Gastrocnemius medialis (tissue), 4 donors: ENCODE results near the gene SEC16A. TPM values are rescaled to one million over a fixed set of nuclear protein-coding genes. Genes with fewer than 3 reads are reported as not detected.

Source experiments
- ATAC-seq, 2 donors: fragments of 150-250 bp; one replicate each; pipeline ENCODE4 v1.9.1; 2016
- DNase-seq, 2 donors: peaks; one replicate each; pipeline ENCODE4 v3.0.0-alpha.2; 2019
- H3K27ac ChIP-seq, 4 donors: fragments of 200-600 bp; sonication (generic); 1 replicate in 1 of 4; 2 replicates in 3 of 4; pipeline ENCODE4 v1.5.1; 2016 to 2018; ENCODE audit warnings: mild to moderate bottlenecking in 2 of 4, moderate library complexity in 1 of 4
- H3K27me3 ChIP-seq, 3 donors: fragments of 200-600 bp; sonication (generic) in 2 of 3; 1 replicate in 1 of 3; 2 replicates in 2 of 3; pipeline versions ENCODE4 v1.5.1 to v1.6.0; 2016 to 2019; ENCODE audit warnings: mild to moderate bottlenecking in 1 of 3, moderate library complexity in 1 of 3
- H3K36me3 ChIP-seq, 2 donors: fragments of 200-600 bp; sonication (generic) in 1 of 2; one replicate each; pipeline ENCODE4 v1.5.1; 2017 to 2018
- H3K4me1 ChIP-seq, 2 donors: fragments of 200-600 bp; sonication (generic) in 1 of 2; one replicate each; pipeline ENCODE4 v1.5.1; 2016 to 2017; ENCODE audit warnings: mild to moderate bottlenecking in 2 of 2
- H3K4me3 ChIP-seq, 4 donors: fragments of 200-600 bp; sonication (generic) in 3 of 4; 1 replicate in 1 of 4; 2 replicates in 3 of 4; pipeline ENCODE4 v1.5.1; 2016 to 2019; ENCODE audit warnings: mild to moderate bottlenecking in 2 of 4
- H3K9me3 ChIP-seq, 3 donors: fragments of 200-600 bp; sonication (generic) in 2 of 3; 1 replicate in 1 of 3; 2 replicates in 2 of 3; pipeline ENCODE4 v1.5.1; 2016 to 2019
- CTCF ChIP-seq, 5 experiments: fragments of 450-650 bp in 3 of 5; fragments of 200-600 bp in 2 of 5; sonication (generic) in 2 of 5; IDR thresholded peaks in 4 of 5; conservative IDR thresholded peaks in 1 of 5; 1 replicate in 4 of 5; 2 replicates in 1 of 5; pipeline ENCODE4 v1.5.1; 2016 to 2019; ENCODE audit warnings: antibody characterized with exemption in 5 of 5, mild to moderate bottlenecking in 3 of 5, moderate library complexity in 3 of 5
- POLR2A ChIP-seq, 2 donors: fragments of 450-650 bp; IDR thresholded peaks; one replicate each; pipeline ENCODE4 v1.6.1; 2017; ENCODE audit warnings: antibody characterized with exemption in 2 of 2, mild to moderate bottlenecking in 2 of 2, moderate library complexity in 2 of 2
- in situ Hi-C, 4 donors: fragments of 200-750 bp; cut with MboI; loops; one replicate each; pipeline versions ENCODE4 v1.15.0 to v1.8.0; 2017; ENCODE audit warnings: low sequenced_read_pairs in 4 of 4
- intact Hi-C: fragments of 100-400 bp; cut with DNase I; formaldehyde crosslinking; loops from one replicate; pipeline ENCODE4 v1.15.1; 2023; ENCODE audit warnings: low total_unique reads
- total RNA-seq, 4 donors: library from RNA; depleted of rRNA; stranded (reverse); fragments of >200 nt; gene quantifications; one replicate each; pipeline versions ENCODE4 v1.1.0 to v1.2.3, GENCODE V29; 2016

Gene SEC16A
- total RNA-seq, 4 donors from 2014 or later = 23.9 to 50.4 (median 46.6) TPM

- intact Hi-C loops = no loop called here
- in situ Hi-C loops = loop anchor here in 1 of 4 donors (25.0 kb wide), 1 partner anchor 142 kb away; no protein-coding TSS in a partner anchor
- no peak overlapping the region for H3K27ac ChIP-seq
Observed at GRCh38 chr9:136495238-136495800, 12.5 kb upstream of the SEC16A start.

GRCh38 chr9:136494531-136495215, 11.8 kb upstream of the SEC16A start:
- Histone ChIP-seq H3K36me3 (peaks cover 0 to 41% of the 10 kb centered on the region in 2 donors), H3K4me1 (no peaks in the 10 kb centered on the region), H3K9me3 (no peaks in the 10 kb centered on the region), H3K27me3 (no peaks in the 10 kb centered on the region), H3K27ac (no peak overlapping the region), H3K4me3 (no peak overlapping the region)
- DNase-seq (no peak), ATAC-seq (no peak)
- in situ Hi-C loops (loop anchor here (5.0 to 25.0 kb wide), 3 partner anchors 138 to 143 kb away; no protein-coding TSS in a partner anchor), intact Hi-C loops (no loop called here)
- TF ChIP-seq CTCF (IDR thresholded peaks at IDR 0.05 in 4 of 5, conservative IDR thresholded peaks at IDR 0.05 in 1 of 5) (no peak), POLR2A (IDR thresholded peaks at IDR 0.05) (no peak)

More at GRCh38 chr9:136495238-136495800, 12.5 kb upstream of the SEC16A start:
- Histone ChIP-seq H3K36me3 (peaks cover 0 to 48% of the 10 kb centered on the region in 2 donors), H3K4me1 (no peaks in the 10 kb centered on the region), H3K4me3 (no peak overlapping the region), H3K9me3 (no peaks in the 10 kb centered on the region), H3K27me3 (no peaks in the 10 kb centered on the region)
- no peak for TF ChIP-seq POLR2A (IDR thresholded peaks at IDR 0.05)
- no peak for ATAC-seq
- DNase-seq = no peak

- in situ Hi-C loops = loop anchor here (5.0 to 25.0 kb wide), 3 partner anchors 138 to 143 kb away; no protein-coding TSS in a partner anchor
- H3K36me3 ChIP-seq = peaks cover 0 to 35% of the 10 kb centered on the region in 2 donors
- no peaks in the 10 kb centered on the region for H3K9me3 ChIP-seq
- no peaks in the 10 kb centered on the region for H3K27me3 ChIP-seq
- ATAC-seq = no peak
- no peak for DNase-seq
- TF ChIP-seq POLR2A (IDR thresholded peaks at IDR 0.05) (no peak), CTCF (IDR thresholded peaks at IDR 0.05 in 4 of 5, conservative IDR thresholded peaks at IDR 0.05 in 1 of 5) (no peak)
- H3K4me1 ChIP-seq = no peaks in the 10 kb centered on the region
- no peak overlapping the region for H3K4me3 ChIP-seq
- intact Hi-C loops = no loop called here
- H3K27ac ChIP-seq = no peak overlapping the region
Observed at GRCh38 chr9:136494012-136494411, 11.2 kb upstream of the SEC16A start.

- ATAC-seq = no peak
- in situ Hi-C loops = loop anchor here (5.0 to 25.0 kb wide), 3 partner anchors 139 to 144 kb away; no protein-coding TSS in a partner anchor
- Histone ChIP-seq H3K9me3 (no peaks in the 10 kb centered on the region), H3K36me3 (peaks cover 0 to 30% of the 10 kb centered on the region in 2 donors), H3K27ac (no peak overlapping the region), H3K4me3 (no peak overlapping the region), H3K27me3 (no peaks in the 10 kb centered on the region), H3K4me1 (no peaks in the 10 kb centered on the region)
- no peak for DNase-seq
- TF ChIP-seq POLR2A (IDR thresholded peaks at IDR 0.05) (no peak), CTCF (IDR thresholded peaks at IDR 0.05 in 4 of 5, conservative IDR thresholded peaks at IDR 0.05 in 1 of 5) (no peak)
- intact Hi-C loops = no loop called here
Observed at GRCh38 chr9:136493567-136493971, 10.7 kb upstream of the SEC16A start.

- in situ Hi-C loops = loop anchor here (5.0 to 25.0 kb wide), 3 partner anchors 139 to 144 kb away; no protein-coding TSS in a partner anchor
Observed at GRCh38 chr9:136492978-136493522, 10.2 kb upstream of the SEC16A start.

More at GRCh38 chr9:136492978-136493522, 10.2 kb upstream of the SEC16A start:
- H3K4me1 ChIP-seq = no peaks in the 10 kb centered on the region
- ATAC-seq (no peak), DNase-seq (no peak)
- H3K36me3 ChIP-seq = peaks cover 0 to 25% of the 10 kb centered on the region in 2 donors
- TF ChIP-seq CTCF (IDR thresholded peaks at IDR 0.05 in 4 of 5, conservative IDR thresholded peaks at IDR 0.05 in 1 of 5) (no peak), POLR2A (IDR thresholded peaks at IDR 0.05) (no peak)
- no peak overlapping the region for H3K27ac ChIP-seq
- H3K9me3 ChIP-seq = no peaks in the 10 kb centered on the region
- no peak overlapping the region for H3K4me3 ChIP-seq
- intact Hi-C loops = no loop called here
- H3K27me3 ChIP-seq = no peaks in the 10 kb centered on the region
